GM12878 (cell line): Measurements from ENCODE around the gene ADGRE1. TPM values are rescaled to one million over a fixed set of nuclear protein-coding genes. Genes with fewer than 3 reads are reported as not detected.

Source experiments
- ATF3 ChIP-seq: IDR thresholded peaks from 2 replicates; pipeline ENCODE4 v1.6.1; 2011; ENCODE audit warnings: low read depth, mild to moderate bottlenecking, low read length, moderate library complexity, borderline replicate concordance; ENCODE audit errors: extremely low read depth
- BACH1 ChIP-seq: fragments of 450-650 bp; IDR thresholded peaks from 2 replicates; pipeline ENCODE4 v1.6.1; 2017; ENCODE audit warnings: mild to moderate bottlenecking, borderline replicate concordance
- BRCA1 ChIP-seq: IDR thresholded peaks from 2 replicates; pipeline ENCODE4 v1.6.1; 2011; ENCODE audit warnings: low read depth, low read length, improper control_type of control experiment
- CUX1 ChIP-seq: IDR thresholded peaks from 2 replicates; pipeline ENCODE4 v1.6.1; 2012; ENCODE audit warnings: improper control_type of control experiment, low read depth, low read length; ENCODE audit not compliant: insufficient replicate concordance
- E4F1 ChIP-seq: fragments of 450-650 bp; IDR thresholded peaks from 2 replicates; pipeline ENCODE4 v1.6.1; 2018; ENCODE audit warnings: borderline replicate concordance, mild to moderate bottlenecking; ENCODE audit not compliant: partially characterized antibody
- EGR1 ChIP-seq, 2 experiments: IDR thresholded peaks; 1 replicate in 1 of 2; 2 replicates in 1 of 2; pipeline ENCODE4 v1.6.1; 2011 to 2012; ENCODE audit warnings: low read depth in 2 of 2, low read length in 2 of 2, borderline replicate concordance in 1 of 2, mild to moderate bottlenecking in 1 of 2, moderate library complexity in 1 of 2
- EZH2 ChIP-seq: IDR thresholded peaks from 2 replicates; pipeline ENCODE4 v1.6.1; 2012; ENCODE audit warnings: low read depth, mild to moderate bottlenecking, control low read depth, inconsistent platforms, low read length, borderline replicate concordance; ENCODE audit not compliant: control insufficient read depth
- FOS ChIP-seq: IDR thresholded peaks from 3 replicates; pipeline ENCODE4 v1.6.1; 2011; ENCODE audit warnings: borderline replicate concordance; ENCODE audit not compliant: insufficient read length; ENCODE audit errors: extremely low read depth
- HDAC6 ChIP-seq: fragments of 200-600 bp; sonication (generic); IDR thresholded peaks from one replicate; pipeline ENCODE4 v1.8.0; 2017; ENCODE audit warnings: antibody characterized with exemption; ENCODE audit not compliant: unreplicated experiment
- IKZF2 ChIP-seq, 2 experiments: fragments of 450-650 bp; IDR thresholded peaks; 2 replicates each; pipeline ENCODE4 v1.6.1; 2017; ENCODE audit warnings: mild to moderate bottlenecking in 2 of 2, moderate library complexity in 2 of 2
- IRF4 ChIP-seq: IDR thresholded peaks from 2 replicates; pipeline ENCODE4 v1.6.1; 2011; ENCODE audit warnings: low read depth, low read length
- PML ChIP-seq: IDR thresholded peaks from 2 replicates; pipeline ENCODE4 v1.6.1; 2012; ENCODE audit warnings: low read length, inconsistent platforms
- POLR2AphosphoS5 ChIP-seq: IDR thresholded peaks from 2 replicates; pipeline ENCODE4 v1.6.1; 2011; ENCODE audit warnings: mild to moderate bottlenecking, low read length, inconsistent platforms
- REST ChIP-seq: IDR thresholded peaks from 2 replicates; pipeline ENCODE4 v1.6.1; 2012; ENCODE audit warnings: mild to moderate bottlenecking, low read depth, low read length
- SMC3 ChIP-seq: IDR thresholded peaks from 2 replicates; pipeline ENCODE4 v1.6.1; 2011; ENCODE audit warnings: low read length, improper control_type of control experiment, borderline replicate concordance
- SREBF1 ChIP-seq: IDR thresholded peaks from 2 replicates; pipeline ENCODE4 v1.6.1; 2012; ENCODE audit warnings: mild to moderate bottlenecking, low read length
- STAT3 ChIP-seq: IDR thresholded peaks from 2 replicates; pipeline ENCODE4 v1.6.1; 2011; ENCODE audit warnings: low read depth, low read length, improper control_type of control experiment
- TCF12 ChIP-seq: IDR thresholded peaks from 2 replicates; pipeline ENCODE4 v1.6.1; 2011; ENCODE audit warnings: low read depth, mild to moderate bottlenecking, low read length
- ZNF274 ChIP-seq: IDR thresholded peaks from one replicate; pipeline ENCODE4 v1.8.0; 2011; ENCODE audit not compliant: insufficient read length, insufficient read depth
- polyA plus RNA-seq, 11 experiments: library from polyadenylated mRNA; depleted of rRNA in 4 of 11; unstranded in 6 of 11; stranded (reverse) in 5 of 11; fragments of >200 nt; fragmentation: Nextera tagmentation in 4 of 11; fragmentation: Illumina TruSeq in 1 of 11; extraction: Ambion mirVana in 4 of 11; extraction: Trizol in 1 of 11; gene quantifications; 1 replicate in 1 of 11; 2 replicates in 10 of 11; pipeline versions ENCODE4 v1.2.1 to v1.2.3, GENCODE V29; 2011 to 2016; ENCODE audit warnings: inconsistent platforms in 2 of 11, missing spikeins in 2 of 11, low read depth in 1 of 11
- total RNA-seq, 4 experiments: library from RNA; depleted of rRNA in 3 of 4; stranded (reverse); fragments of >200 nt in 3 of 4; fragmentation: Illumina TruSeq in 1 of 4; extraction: Trizol in 1 of 4; gene quantifications; 2 replicates each; pipeline versions ENCODE4 v1.2.1 to v1.2.3, GENCODE V29; 2013 to 2021

ADGRE1 gene
- total and polyA plus RNA-seq, 10 of the 15 experiments (the other 5 are each of a cell fraction or from before 2014, with no cell fraction given), result 7.9 to 35.7 (median 9.9) TPM

GRCh38 chr19:6862673-6863078, 24.7 kb upstream of the ADGRE1 start (continued):
- TF ChIP-seq E4F1 (no peak), BRCA1 (no peak), EGR1 (IDR thresholded peaks at IDR 0.05; ENCODE audit: borderline replicate concordance in 1 of 2, low read depth in 2 of 2, low read length in 2 of 2) (no peak), HDAC6 (no peak), STAT3 (no peak), FOS (no peak), IRF4 (no peak), PML (no peak), CUX1 (no peak), TCF12 (no peak), POLR2AphosphoS5 (no peak), ATF3 (no peak), BACH1 (no peak), SREBF1 (no peak), SMC3 (peak; percentile 94), REST (no peak), ZNF274 (no peak), EZH2 (no peak), IKZF2 (IDR thresholded peaks at IDR 0.05) (peak; percentile 40 to 73; a peak in 3 of 4 replicates)
